Measurements from ENCODE around the gene GATA2. TPM values are rescaled to one million over a fixed set of nuclear protein-coding genes. Genes with fewer than 3 reads are reported as not detected.

Gene GATA2
- total RNA-seq, 1 experiment from 2014 or later = 18.6 TPM

DNA sequence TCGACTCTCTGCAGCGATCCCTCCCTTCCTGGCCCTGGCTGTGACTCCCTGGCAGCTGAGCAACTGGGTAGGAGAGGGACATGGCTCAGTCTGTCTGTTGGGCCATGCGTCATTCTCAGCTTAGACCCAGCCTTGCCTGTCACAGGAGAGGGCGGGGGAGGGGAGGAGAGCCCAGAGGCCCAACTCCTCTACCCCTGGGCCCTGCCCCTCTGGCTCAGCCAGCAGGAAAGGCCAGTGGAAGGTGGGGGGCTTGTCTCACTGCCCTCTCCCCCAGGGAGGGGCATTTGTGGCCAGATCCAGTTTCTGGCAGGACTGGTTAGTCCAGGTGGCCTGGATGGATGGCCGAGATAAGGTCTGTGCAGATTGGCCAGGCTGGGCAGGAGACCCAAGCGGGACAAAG is 57.9 kb downstream of the GATA2 start:
- Histone ChIP-seq H3K36me3 (ENCODE audit: control insufficient read depth in 1 of 2, insufficient read depth in 2 of 2, low read length in 2 of 2) (no peaks in the 10 kb centered on the region), H3K79me2 (ENCODE audit: insufficient read depth, low read length) (no peaks in the 10 kb centered on the region), H3K9me3 (ENCODE audit: control insufficient read depth in 1 of 2, insufficient read depth in 1 of 2, low read depth in 1 of 2, low read length in 2 of 2) (no peaks in the 10 kb centered on the region), H3K4me3 (replicated peaks in 1 of 2; ENCODE audit: low read depth in 1 of 2, low read length in 2 of 2) (no peak overlapping the region), H3K27ac (ENCODE audit: low read depth, low read length) (no peak overlapping the region), H3K9me2 (ENCODE audit: insufficient read depth) (no peaks in the 10 kb centered on the region), H3K4me2 (ENCODE audit: low read length) (no peak overlapping the region), H3K9ac (ENCODE audit: low read length) (no peak overlapping the region), H2AFZ (ENCODE audit: low read depth, low read length, poor library complexity, severe bottlenecking) (no peak overlapping the region), H3K4me1 (ENCODE audit: control insufficient read depth in 1 of 2, insufficient read depth in 2 of 2, low read length in 2 of 2) (peaks cover 9 to 30% of the 10 kb centered on the region in 2 experiments; a peak in 3 of 4 replicates), H4K20me1 (ENCODE audit: insufficient read depth) (no peaks in the 10 kb centered on the region), H3K27me3 (ENCODE audit: insufficient read depth, low read length) (no peaks in the 10 kb centered on the region)
- ChIA-PET CTCF (interaction anchor here (0.8 kb wide), 1 partner anchor 10 kb away, joined by 3 read pairs; no protein-coding TSS in a partner anchor), POLR2A (no interaction called here), RAD21 (ENCODE audit: low non-redundant PET in 1 of 2, low total read pairs in 2 of 2, uncharacterized antibody in 2 of 2, unreplicated experiment in 2 of 2) (no interaction called here)
- intact Hi-C loops (cut with micrococcal nuclease) = no loop called here
- no TSS peak for BruUV-seq (replicated peaks)
- ATAC-seq (no peak; the same call in 1 of the 2 replicates), DNase-seq (ENCODE audit: low read depth, low spot score) (no peak)
- no peak for TF ChIP-seq FOSL1 (IDR thresholded peaks at IDR 0.05; ENCODE audit: low read depth)
- TF ChIP-seq ZFX (IDR thresholded peaks at IDR 0.05) = no peak
- TF ChIP-seq EZH2 (IDR thresholded peaks at IDR 0.05) = no peak
- no peak for TF ChIP-seq SIN3A (IDR thresholded peaks at IDR 0.05; ENCODE audit: low read depth)
- TF ChIP-seq CEBPB (IDR thresholded peaks at IDR 0.05; ENCODE audit: low read depth) = no peak
- TF ChIP-seq, protein P1, sequence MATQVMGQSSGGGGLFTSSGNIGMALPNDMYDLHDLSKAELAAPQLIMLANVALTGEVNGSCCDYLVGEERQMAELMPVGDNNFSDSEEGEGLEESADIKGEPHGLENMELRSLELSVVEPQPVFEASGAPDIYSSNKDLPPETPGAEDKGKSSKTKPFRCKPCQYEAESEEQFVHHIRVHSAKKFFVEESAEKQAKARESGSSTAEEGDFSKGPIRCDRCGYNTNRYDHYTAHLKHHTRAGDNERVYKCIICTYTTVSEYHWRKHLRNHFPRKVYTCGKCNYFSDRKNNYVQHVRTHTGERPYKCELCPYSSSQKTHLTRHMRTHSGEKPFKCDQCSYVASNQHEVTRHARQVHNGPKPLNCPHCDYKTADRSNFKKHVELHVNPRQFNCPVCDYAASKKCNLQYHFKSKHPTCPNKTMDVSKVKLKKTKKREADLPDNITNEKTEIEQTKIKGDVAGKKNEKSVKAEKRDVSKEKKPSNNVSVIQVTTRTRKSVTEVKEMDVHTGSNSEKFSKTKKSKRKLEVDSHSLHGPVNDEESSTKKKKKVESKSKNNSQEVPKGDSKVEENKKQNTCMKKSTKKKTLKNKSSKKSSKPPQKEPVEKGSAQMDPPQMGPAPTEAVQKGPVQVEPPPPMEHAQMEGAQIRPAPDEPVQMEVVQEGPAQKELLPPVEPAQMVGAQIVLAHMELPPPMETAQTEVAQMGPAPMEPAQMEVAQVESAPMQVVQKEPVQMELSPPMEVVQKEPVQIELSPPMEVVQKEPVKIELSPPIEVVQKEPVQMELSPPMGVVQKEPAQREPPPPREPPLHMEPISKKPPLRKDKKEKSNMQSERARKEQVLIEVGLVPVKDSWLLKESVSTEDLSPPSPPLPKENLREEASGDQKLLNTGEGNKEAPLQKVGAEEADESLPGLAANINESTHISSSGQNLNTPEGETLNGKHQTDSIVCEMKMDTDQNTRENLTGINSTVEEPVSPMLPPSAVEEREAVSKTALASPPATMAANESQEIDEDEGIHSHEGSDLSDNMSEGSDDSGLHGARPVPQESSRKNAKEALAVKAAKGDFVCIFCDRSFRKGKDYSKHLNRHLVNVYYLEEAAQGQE (IDR thresholded peaks at IDR 0.05; ENCODE audit: low read depth) = no peak
- TF ChIP-seq, protein P2, sequence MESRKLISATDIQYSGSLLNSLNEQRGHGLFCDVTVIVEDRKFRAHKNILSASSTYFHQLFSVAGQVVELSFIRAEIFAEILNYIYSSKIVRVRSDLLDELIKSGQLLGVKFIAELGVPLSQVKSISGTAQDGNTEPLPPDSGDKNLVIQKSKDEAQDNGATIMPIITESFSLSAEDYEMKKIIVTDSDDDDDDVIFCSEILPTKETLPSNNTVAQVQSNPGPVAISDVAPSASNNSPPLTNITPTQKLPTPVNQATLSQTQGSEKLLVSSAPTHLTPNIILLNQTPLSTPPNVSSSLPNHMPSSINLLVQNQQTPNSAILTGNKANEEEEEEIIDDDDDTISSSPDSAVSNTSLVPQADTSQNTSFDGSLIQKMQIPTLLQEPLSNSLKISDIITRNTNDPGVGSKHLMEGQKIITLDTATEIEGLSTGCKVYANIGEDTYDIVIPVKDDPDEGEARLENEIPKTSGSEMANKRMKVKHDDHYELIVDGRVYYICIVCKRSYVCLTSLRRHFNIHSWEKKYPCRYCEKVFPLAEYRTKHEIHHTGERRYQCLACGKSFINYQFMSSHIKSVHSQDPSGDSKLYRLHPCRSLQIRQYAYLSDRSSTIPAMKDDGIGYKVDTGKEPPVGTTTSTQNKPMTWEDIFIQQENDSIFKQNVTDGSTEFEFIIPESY (IDR thresholded peaks at IDR 0.05; ENCODE audit: extremely low read depth, insufficient replicate concordance, low read length) = no peak
- TF ChIP-seq, protein P3, sequence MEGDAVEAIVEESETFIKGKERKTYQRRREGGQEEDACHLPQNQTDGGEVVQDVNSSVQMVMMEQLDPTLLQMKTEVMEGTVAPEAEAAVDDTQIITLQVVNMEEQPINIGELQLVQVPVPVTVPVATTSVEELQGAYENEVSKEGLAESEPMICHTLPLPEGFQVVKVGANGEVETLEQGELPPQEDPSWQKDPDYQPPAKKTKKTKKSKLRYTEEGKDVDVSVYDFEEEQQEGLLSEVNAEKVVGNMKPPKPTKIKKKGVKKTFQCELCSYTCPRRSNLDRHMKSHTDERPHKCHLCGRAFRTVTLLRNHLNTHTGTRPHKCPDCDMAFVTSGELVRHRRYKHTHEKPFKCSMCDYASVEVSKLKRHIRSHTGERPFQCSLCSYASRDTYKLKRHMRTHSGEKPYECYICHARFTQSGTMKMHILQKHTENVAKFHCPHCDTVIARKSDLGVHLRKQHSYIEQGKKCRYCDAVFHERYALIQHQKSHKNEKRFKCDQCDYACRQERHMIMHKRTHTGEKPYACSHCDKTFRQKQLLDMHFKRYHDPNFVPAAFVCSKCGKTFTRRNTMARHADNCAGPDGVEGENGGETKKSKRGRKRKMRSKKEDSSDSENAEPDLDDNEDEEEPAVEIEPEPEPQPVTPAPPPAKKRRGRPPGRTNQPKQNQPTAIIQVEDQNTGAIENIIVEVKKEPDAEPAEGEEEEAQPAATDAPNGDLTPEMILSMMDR (IDR thresholded peaks at IDR 0.05 in 2 of 3, conservative IDR thresholded peaks at IDR 0.05 in 1 of 3; ENCODE audit: borderline replicate concordance in 1 of 3, insufficient read depth in 1 of 3, low read depth in 2 of 3, low read length in 2 of 3) = no peak
